Measurements from ENCODE around the gene CERT1. TPM values are rescaled to one million over a fixed set of nuclear protein-coding genes. Genes with fewer than 3 reads are reported as not detected.
"Not testable (repeated sequence)": the region's sequence is repeated elsewhere in the genome, so short reads cannot be mapped to it uniquely, and the experiment has no call there.

Gene CERT1
- total RNA-seq, 6 experiments from 2014 or later: 19.4 to 28.3 (median 22.4) TPM

GRCh38 chr5:75545131-75545530, 33.7 kb upstream of the CERT1 start:
- Mint-ChIP-seq H3K36me3 (ENCODE audit: low read depth) (peaks cover 20% of the 10 kb centered on the region), H3K27me3 (ENCODE audit: insufficient read depth) (peaks cover 2% of the 10 kb centered on the region; the same call in 1 of the 2 replicates), H3K27ac (no peak overlapping the region), H3K4me3 (no peak overlapping the region), H3K4me1 (ENCODE audit: low read depth) (0 out of 2 replicates have a peak, but pooled peaks cover 5% of the 10 kb centered on the region), H3K9me3 (no peaks in the 10 kb centered on the region; the same call in 1 of the 2 replicates)
- no peak for TF ChIP-seq CTCF (IDR thresholded peaks at IDR 0.05)
- no peak for DNase-seq

GRCh38 chr5:75538211-75538610, 26.8 kb upstream of the CERT1 start:
- no peak for TF ChIP-seq CTCF (IDR thresholded peaks at IDR 0.05)
- Mint-ChIP-seq H3K4me3 (no peak overlapping the region), H3K4me1 (ENCODE audit: low read depth) (peaks cover 41% of the 10 kb centered on the region), H3K36me3 (ENCODE audit: low read depth) (peaks cover 24% of the 10 kb centered on the region), H3K9me3 (peaks cover 18% of the 10 kb centered on the region), H3K27ac (no peak overlapping the region), H3K27me3 (ENCODE audit: insufficient read depth) (no peaks in the 10 kb centered on the region)
- DNase-seq: no peak

GRCh38 chr5:75536694-75537360, 25.4 kb upstream of the CERT1 start:
- DNase-seq: no peak
- peaks cover 36% of the 10 kb centered on the region for H3K36me3 Mint-ChIP-seq (ENCODE audit: low read depth)
- no peaks in the 10 kb centered on the region for H3K27me3 Mint-ChIP-seq (ENCODE audit: insufficient read depth)
- no peak for TF ChIP-seq CTCF (IDR thresholded peaks at IDR 0.05)
- H3K9me3 Mint-ChIP-seq: peaks cover 31% of the 10 kb centered on the region
- H3K4me3 Mint-ChIP-seq: no peak overlapping the region
- no peak overlapping the region for H3K27ac Mint-ChIP-seq
- peaks cover 49% of the 10 kb centered on the region for H3K4me1 Mint-ChIP-seq (ENCODE audit: low read depth)

GRCh38 chr5:75536147-75536546, 24.7 kb upstream of the CERT1 start:
- H3K27me3 Mint-ChIP-seq (ENCODE audit: insufficient read depth): no peaks in the 10 kb centered on the region
- H3K4me1 Mint-ChIP-seq (ENCODE audit: low read depth): peaks cover 49% of the 10 kb centered on the region
- H3K9me3 Mint-ChIP-seq: peaks cover 33% of the 10 kb centered on the region
- no peak overlapping the region for H3K4me3 Mint-ChIP-seq
- H3K36me3 Mint-ChIP-seq (ENCODE audit: low read depth): peaks cover 39% of the 10 kb centered on the region
- DNase-seq: no peak
- no peak for TF ChIP-seq CTCF (IDR thresholded peaks at IDR 0.05)
- H3K27ac Mint-ChIP-seq: peak overlapping the region; percentile 44

- Mint-ChIP-seq H3K4me1 (ENCODE audit: low read depth) (peaks cover 49% of the 10 kb centered on the region), H3K36me3 (ENCODE audit: low read depth) (peaks cover 39% of the 10 kb centered on the region), H3K9me3 (peaks cover 33% of the 10 kb centered on the region), H3K4me3 (peak overlapping the region; percentile 14; the same call in 1 of the 2 replicates), H3K27me3 (ENCODE audit: insufficient read depth) (no peaks in the 10 kb centered on the region), H3K27ac (peak overlapping the region; percentile 66)
- no peak for DNase-seq
- TF ChIP-seq CTCF (IDR thresholded peaks at IDR 0.05): no peak
Observed at GRCh38 chr5:75534734-75535133, 23.3 kb upstream of the CERT1 start.

GRCh38 chr5:75533716-75534115, 22.3 kb upstream of the CERT1 start:
- H3K9me3 Mint-ChIP-seq: peaks cover 33% of the 10 kb centered on the region
- peak overlapping the region; percentile 66 for H3K27ac Mint-ChIP-seq

More at GRCh38 chr5:75533716-75534115, 22.3 kb upstream of the CERT1 start:
- peak overlapping the region; percentile 25 for H3K4me3 Mint-ChIP-seq
- peak; percentile 86 for DNase-seq
- H3K4me1 Mint-ChIP-seq (ENCODE audit: low read depth): peaks cover 55% of the 10 kb centered on the region
- H3K27me3 Mint-ChIP-seq (ENCODE audit: insufficient read depth): not testable (repeated sequence)
- H3K36me3 Mint-ChIP-seq (ENCODE audit: low read depth): peaks cover 44% of the 10 kb centered on the region

All from HFFc6 (cell line).